GM20000 (cell line): ENCODE measurements around the gene FLNB.
A peak's percentile ranks its signal among the peaks of the same experiment; 100 is the strongest.

Experiments used
- DNase-seq: peaks from one replicate; pipeline ENCODE4 v3.0.0; 2012; ENCODE audit warnings: low spot score
- TF ChIP-seq, protein P1 (sequence below): IDR thresholded peaks from 2 replicates; pipeline ENCODE4 v1.5.1; 2012; ENCODE audit warnings: mild to moderate bottlenecking, control low read depth; ENCODE audit errors: extremely low read depth, missing control alignments

The FLNB gene

GRCh38 chr3:58008141-58009025 lies at the start of gene FLNB:
FLNB (plus strand) TSS chr3:58008422; CDS start chr3:58008565, 143 bp downstream.
- peak; percentile 98 for DNase-seq
- TF ChIP-seq, protein P1, sequence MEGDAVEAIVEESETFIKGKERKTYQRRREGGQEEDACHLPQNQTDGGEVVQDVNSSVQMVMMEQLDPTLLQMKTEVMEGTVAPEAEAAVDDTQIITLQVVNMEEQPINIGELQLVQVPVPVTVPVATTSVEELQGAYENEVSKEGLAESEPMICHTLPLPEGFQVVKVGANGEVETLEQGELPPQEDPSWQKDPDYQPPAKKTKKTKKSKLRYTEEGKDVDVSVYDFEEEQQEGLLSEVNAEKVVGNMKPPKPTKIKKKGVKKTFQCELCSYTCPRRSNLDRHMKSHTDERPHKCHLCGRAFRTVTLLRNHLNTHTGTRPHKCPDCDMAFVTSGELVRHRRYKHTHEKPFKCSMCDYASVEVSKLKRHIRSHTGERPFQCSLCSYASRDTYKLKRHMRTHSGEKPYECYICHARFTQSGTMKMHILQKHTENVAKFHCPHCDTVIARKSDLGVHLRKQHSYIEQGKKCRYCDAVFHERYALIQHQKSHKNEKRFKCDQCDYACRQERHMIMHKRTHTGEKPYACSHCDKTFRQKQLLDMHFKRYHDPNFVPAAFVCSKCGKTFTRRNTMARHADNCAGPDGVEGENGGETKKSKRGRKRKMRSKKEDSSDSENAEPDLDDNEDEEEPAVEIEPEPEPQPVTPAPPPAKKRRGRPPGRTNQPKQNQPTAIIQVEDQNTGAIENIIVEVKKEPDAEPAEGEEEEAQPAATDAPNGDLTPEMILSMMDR, result peak; percentile 93

DNA sequence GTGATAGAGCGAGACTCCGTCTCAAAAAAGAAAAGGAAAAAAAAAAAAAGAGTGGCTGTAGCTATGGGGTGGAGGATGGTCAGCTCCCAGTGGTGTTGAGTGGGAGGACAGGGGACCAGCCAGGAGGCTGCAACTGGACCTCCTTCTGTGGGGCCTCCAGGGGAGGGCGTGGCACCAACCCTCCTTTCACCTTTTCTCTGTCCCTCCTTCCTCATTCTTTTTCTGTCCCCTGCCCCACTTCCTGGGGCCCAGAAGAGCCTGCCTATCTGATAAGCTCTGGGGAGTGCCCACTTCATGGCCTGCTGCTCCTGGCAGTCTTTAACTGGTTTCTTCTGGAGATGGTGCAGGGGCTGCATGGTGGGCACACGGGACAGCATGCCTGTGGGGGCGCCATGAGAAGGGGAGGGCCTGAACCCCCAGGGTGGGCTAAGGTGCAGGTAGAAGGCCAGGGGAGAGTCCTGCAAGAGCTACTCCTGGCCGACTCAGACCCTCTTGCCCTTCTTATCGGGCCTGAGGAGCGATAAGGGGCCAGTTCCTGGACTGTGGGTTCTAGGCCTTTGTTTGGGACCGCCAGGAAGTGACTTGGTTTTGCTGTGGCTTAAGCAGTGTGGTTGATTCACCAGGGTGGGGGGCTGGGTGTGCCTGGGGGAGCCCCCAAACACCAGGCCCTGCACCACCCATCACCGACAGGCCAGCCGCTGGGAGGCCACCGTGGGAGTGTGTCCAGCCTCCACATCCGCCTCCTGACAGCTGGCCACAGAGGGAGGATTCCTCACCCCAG lies 49.4 kb upstream of the FLNB start:
- DNase-seq, result no peak
- TF ChIP-seq, protein P1, result no peak

DNA sequence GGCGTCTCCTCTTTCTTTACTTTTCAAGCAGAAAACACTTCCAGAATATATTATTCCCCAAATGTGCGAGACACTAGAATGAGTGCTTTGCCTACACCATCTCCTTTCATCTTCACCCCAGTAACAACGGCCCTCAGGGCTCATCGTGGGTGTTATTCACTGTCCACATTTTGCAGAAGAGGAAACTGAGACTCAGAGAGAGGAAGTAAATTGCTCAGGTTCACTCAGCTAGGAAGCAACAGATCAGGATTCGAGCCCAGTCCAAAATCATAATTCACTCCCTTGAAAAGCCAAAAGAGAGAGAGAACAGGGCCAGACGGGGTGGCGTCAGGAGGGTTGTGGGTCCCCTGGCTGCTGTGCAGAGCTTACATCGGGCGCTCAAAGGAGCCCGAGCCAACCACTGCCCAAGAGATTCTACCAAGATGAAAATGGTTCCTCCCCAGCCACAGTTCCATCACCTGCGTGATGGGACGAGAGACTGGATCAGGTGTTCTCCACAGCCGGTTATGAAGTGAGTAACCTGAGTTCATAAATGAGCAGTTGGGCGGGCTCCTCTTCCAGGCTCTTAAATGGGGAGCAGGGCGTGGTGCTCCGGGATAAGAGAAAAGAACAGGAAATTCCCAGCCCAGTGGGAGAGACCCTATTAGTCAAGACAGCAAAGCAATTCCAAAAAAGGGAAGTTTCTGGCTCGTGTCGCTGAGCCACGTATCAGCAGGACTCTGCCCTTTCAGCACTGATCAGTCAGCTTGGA lies 48.6 kb upstream of the FLNB start:
- DNase-seq, result no peak
- TF ChIP-seq, protein P1, result no peak

DNA sequence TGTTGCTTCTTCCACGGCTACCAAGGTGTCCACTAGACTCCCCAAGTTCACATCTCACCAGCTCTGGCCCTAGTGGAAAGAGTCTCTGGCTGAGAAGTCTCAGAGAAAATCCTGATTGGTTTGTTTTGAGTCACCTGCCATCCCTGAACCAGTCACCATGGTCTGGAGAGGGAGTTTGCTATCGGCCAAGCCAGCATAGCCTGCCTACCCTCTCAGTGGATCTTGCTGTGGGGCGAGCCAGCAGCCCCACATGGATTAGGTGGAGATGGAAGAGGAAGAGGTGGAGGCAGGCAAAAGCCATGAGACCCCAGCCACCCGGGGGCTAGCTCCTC lies 48.1 kb upstream of the FLNB start:
- TF ChIP-seq, protein P1, result no peak
- no peak for DNase-seq

- DNase-seq, result no peak
- TF ChIP-seq, protein P1, result no peak
Measured at GRCh38 chr3:57961177-57961827, 46.9 kb upstream of the FLNB start.

DNA sequence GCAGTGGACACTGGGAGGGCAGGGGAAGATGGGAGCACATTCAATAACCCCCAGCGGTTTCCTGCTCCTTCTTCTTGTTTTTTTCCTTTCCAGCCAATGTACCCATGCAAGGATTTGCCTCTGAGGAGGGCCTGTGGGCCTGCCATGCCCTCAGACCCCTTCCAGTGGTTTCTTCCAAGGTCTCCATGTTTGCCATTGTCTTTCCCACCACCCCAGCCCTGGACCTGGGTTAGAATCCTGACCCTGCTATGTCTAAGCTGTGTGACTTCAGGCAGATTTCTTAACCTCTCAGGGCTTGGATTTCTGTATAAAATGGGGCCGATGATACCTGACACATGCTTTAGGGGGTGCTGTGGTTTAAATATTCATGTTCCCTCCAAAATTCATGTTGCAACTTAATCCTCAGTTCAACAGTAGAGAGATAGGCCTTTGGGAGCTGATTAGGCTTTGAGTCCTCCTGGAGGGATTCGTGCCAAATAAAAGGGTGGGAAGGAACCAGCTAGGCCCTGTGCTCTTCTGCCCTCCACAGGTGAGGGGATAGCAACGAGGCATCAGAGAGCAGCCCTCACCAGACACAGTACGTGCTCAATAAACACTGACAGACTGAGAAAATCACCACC lies 46.3 kb upstream of the FLNB start:
- no peak for DNase-seq

More for the DNA sequence above, 46.3 kb upstream of the FLNB start:
- TF ChIP-seq, protein P1, result no peak
